GM19395 (cell line): ENCODE measurements around the gene ACOT11.

Source experiments
- ATAC-seq: cut with Tn5 transposase; IDR thresholded peaks from one replicate; pipeline ENCODE4 v1.9.1; 2021; ENCODE audit warnings: mild to moderate bottlenecking, moderate library complexity; ENCODE audit not compliant: unreplicated experiment

ACOT11 gene

DNA sequence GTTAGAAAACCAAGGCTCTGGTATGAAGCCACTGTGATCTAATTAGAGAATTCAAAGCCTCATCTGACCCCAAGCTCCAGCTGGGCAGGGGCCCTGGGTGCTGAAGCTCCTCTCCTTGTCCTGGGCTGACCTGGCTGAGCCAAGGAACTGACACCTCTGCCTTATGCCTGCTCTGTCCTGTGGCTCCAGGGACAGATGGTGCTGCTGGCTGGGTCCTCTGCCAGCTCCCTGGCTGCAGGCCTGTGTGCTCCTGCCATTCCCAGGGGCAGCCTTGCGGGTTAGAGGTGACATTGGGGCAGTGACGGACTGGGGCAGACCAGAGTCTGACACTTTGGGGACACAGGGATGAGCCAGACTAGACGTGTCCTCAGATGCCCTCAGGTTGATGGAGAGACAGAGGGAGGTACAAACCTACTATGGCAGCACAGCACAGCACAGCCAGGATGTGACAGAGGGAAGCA is 11.8 kb downstream of the ACOT11 start:
- no peak for ATAC-seq

- no peak for ATAC-seq
These were observed 16.5 kb downstream of the ACOT11 start for GRCh38 chr1:54564312-54565112.

DNA sequence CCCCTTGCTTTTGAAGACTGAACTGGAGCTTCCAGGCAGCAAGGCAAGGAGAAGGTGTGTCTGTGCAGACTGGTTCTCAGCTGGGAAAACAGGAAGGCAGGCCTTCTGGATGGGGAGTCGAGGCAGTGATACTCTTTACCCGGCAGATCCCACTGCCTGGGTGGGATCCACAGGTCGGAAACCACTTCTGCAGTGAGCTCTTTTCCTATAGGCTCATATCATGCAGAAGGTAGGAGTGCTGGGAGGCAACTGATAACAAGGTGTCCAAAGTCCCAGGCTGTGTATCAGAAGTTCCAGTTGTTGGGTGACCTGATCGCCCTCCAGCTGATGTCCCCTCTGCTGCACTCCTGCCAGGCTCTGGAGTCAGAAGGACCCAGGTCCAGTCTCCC is 17.1 kb downstream of the ACOT11 start:
- no peak for ATAC-seq

DNA sequence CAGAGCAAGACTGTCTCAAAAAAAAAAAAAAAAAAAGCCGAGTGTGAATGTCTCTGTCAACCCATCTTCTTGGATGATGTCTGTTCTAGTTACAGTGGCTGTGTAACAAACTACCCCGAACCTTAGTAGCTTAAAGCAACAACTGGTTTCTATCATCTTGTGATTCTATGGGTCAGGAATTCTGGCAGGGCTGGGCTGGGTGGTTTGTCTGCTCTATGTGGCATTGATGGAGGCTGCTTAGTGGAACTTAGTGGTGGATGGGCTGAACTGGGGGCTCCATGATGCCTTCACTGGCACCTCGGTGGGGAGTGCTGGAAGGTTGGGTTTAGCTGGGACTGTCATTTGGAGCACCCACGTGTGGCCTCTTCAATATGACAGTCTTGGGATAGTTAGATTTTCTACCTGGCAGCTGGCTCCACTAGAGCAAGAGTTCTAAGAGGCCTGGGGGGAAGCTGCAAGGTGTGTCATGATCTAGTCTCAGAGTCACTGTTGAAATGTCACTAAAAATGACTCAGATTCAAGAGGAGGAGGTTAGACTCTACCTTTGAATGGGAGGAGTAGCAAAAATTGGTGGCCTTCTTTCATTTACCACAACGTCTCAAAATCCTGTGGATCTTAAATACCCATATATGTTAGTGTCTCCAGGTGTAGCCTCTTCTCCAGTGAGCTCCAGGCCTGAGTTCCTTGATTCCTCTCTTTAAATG is 18.6 kb downstream of the ACOT11 start:
- ATAC-seq: no peak

- no peak for ATAC-seq
These were observed 19.9 kb downstream of the ACOT11 start for GRCh38 chr1:54567961-54568360.

DNA sequence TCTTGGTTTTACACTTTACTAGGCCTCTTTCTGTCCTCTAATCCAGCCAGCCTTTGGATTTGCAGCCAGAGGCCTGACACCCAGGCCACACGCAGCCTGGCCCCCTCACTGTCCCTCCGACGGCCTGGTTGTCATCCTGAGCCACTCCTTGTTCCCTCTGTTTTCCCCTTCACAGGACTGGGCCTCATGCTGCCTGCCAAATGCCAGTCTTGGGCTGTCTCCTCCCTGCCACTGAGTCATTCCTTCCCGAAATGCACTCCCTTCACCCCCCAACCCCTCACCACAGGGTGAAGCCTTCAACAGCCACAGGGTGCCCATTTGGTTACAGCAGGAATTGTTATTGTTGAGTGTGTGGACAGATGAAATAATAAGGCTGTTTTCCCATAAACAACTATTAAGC is 21.3 kb downstream of the ACOT11 start:
- no peak for ATAC-seq

DNA sequence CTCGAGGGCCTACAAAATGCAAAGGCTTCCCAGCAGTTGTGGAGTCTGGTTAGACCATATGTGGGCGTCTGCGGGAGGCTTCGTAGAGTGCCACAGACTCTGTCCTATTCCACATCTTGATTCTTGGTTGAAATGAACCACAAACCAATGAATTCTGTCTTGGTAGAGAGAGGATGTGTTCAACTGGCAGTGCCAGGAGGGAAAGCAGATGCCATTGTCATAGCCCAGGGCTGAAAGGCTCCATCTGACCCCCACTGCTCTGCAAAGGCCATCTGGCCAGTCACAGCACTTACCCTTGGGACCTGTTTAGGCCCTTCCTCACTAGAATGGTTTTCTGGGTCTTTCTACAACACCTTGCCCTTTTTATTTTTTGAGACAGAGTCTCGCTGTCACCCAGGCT is 22.1 kb downstream of the ACOT11 start:
- ATAC-seq: no peak

GRCh38 chr1:54571326-54571725 is 23.3 kb downstream of the ACOT11 start:
- no peak for ATAC-seq

DNA sequence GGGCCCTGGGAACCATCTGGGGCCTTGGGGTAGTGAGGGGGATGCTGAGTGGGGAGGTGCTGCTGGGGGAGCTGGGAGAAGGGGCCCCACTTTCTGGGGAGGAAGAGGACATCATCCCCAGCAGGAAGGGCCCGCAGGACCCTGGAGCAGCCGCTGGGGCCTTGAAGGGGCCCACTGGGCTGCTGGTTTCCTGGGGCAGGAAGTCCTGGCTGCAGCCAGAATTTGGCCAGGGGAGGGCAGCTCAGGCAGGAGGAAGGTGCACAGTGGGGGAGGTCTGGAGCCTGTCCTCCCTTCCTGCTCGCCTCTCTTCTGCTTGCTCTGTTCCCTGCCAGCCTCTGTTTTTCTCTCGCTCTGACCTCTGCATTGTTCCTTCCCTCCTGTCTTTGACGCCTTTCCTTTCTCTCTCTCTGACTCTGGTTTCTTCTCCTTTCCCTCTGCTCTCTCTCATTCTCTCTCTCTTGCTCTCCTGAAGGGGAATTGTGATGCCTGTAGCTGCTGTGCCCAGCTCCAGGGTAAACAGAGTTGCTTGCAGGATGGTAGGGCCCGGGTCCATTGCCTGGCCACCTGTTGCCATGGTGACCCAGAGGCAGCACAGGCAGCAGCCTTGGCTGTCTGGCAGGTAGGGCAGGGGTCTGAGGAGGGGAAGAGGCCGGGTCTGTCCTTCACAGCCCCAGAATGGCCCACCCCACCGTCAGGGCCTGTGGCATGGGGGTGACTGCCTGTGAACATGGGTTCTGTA is 23.9 kb downstream of the ACOT11 start:
- ATAC-seq: no peak

- ATAC-seq: no peak
These were observed 24.5 kb downstream of the ACOT11 start for GRCh38 chr1:54572542-54572850.

DNA sequence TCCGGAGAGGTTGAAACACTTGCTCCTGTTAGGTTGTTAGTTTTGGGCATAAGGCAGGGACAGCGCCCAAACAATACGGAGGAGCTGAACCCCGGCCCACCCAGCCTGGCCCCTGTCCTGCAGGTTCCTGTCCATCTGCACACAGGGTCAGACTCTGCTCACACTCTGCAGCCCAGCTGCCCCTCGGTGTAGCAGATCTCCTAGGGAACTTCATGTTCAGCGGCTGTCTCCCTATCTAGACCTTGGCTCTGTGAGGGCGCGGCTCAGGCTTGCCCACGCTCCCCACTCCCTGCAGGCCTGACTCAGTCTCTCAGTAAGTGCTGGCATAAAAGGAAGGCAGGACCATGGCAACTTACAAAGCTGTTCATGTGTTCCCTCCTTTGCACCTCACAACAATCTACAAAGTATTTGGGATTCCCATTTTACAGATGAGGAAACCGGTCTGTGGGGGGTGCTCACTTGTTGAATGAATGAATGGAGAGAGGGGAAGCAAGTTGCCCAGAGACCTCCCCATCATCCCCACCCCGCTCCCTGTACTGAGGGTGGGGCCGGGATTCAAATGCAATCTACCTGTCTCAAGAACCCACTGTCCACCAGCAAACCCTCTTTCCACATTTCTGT is 26.2 kb downstream of the ACOT11 start:
- no peak for ATAC-seq

- ATAC-seq: no peak
These were observed 27.1 kb downstream of the ACOT11 start for GRCh38 chr1:54575161-54575560.

- ATAC-seq: no peak
These were observed 27.7 kb downstream of the ACOT11 start for GRCh38 chr1:54575605-54576290.

GRCh38 chr1:54577612-54578011 is 29.6 kb downstream of the ACOT11 start:
- ATAC-seq: no peak

- ATAC-seq: no peak
These were observed 31.3 kb downstream of the ACOT11 start for GRCh38 chr1:54579337-54579781.

GRCh38 chr1:54580856-54581550 is 33.0 kb downstream of the ACOT11 start:
- ATAC-seq: no peak

- no peak for ATAC-seq
These were observed 33.6 kb downstream of the ACOT11 start for GRCh38 chr1:54581621-54582035.

DNA sequence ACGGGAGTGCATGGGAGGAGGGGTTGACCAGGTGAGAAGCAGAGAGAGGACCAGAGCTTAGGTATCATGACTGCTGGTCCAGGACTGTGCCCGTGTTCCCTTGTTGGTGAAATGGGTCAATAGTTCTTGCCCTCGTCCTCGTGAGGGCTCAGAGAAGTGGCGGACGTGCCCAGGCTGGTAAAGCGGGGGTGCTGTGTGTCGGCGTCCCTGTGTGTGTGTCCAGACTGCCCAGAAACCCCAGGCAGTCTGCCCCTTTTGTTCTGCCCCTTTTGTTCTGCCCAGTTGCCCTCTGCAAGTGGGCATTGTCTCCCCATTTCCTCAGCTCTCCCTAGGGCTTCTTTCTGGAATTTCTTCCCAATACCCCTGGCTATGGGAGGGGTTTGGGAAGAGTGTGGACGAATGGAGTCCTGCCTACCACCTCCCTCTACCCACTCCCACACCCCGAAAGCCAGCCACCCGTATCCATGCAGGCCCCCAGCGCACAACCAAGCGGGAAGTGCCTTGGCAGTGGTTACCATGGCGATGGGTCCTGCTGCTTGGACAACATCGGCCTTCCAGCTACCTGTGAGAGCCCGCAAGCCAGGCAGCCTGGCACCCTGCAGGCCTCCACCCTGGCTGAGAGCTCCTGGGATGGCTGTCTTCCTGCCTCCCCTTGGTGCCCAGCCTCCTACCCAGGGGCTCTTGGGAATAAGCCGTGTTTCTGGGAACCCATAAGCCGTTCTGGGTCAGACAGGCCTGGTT is 34.7 kb downstream of the ACOT11 start:
- no peak for ATAC-seq

- no peak for ATAC-seq
These were observed 35.3 kb downstream of the ACOT11 start for GRCh38 chr1:54583307-54583686.
